ENCODE data around the gene PJVK. TPM values are rescaled to one million over a fixed set of nuclear protein-coding genes. Genes with fewer than 3 reads are reported as not detected.
"Not testable (repeated sequence)": the region's sequence is repeated elsewhere in the genome, so short reads cannot be mapped to it uniquely, and the experiment has no call there.

Gene PJVK
- total and polyA plus RNA-seq, 2 experiments from 2014 or later: 3.9 to 4.6 TPM

DNA sequence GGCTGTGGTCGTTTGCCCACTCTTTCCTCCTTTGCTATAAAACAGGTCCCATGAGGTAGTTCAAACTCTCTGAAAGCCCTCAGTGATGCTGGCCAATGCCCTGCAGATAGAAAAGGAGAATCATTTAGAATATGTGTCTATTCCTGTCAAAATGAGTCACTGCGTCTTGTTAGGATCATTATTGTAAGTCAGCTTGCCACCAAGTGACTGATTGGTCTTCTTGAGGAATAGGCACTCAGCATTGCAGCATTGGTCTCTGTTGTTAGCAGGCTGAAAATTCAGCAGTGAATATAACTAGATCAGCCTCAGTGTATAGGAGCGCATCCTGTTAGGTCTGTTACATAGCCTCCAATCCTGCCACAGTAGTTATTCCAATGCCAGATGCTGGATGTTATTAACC, 29.1 kb upstream of the PJVK start:
- no peaks in the 10 kb centered on the region for H3K9me2 ChIP-seq (replicated peaks; ENCODE audit: insufficient read depth)
- H3K79me2 ChIP-seq: no peaks in the 10 kb centered on the region
- H3K4me1 ChIP-seq (ENCODE audit: insufficient read depth): no peaks in the 10 kb centered on the region
- TF ChIP-seq EZH2 (IDR thresholded peaks at IDR 0.05; ENCODE audit: borderline replicate concordance) (no peak), EZH2phosphoT487 (IDR thresholded peaks at IDR 0.05; ENCODE audit: low read depth, severe bottlenecking, unreplicated experiment) (no peak)
- TF ChIP-seq, protein P1, sequence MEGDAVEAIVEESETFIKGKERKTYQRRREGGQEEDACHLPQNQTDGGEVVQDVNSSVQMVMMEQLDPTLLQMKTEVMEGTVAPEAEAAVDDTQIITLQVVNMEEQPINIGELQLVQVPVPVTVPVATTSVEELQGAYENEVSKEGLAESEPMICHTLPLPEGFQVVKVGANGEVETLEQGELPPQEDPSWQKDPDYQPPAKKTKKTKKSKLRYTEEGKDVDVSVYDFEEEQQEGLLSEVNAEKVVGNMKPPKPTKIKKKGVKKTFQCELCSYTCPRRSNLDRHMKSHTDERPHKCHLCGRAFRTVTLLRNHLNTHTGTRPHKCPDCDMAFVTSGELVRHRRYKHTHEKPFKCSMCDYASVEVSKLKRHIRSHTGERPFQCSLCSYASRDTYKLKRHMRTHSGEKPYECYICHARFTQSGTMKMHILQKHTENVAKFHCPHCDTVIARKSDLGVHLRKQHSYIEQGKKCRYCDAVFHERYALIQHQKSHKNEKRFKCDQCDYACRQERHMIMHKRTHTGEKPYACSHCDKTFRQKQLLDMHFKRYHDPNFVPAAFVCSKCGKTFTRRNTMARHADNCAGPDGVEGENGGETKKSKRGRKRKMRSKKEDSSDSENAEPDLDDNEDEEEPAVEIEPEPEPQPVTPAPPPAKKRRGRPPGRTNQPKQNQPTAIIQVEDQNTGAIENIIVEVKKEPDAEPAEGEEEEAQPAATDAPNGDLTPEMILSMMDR (IDR thresholded peaks at IDR 0.05; ENCODE audit: poor library complexity): no peak
- no peaks in the 10 kb centered on the region for H3K27me3 ChIP-seq
- H3K36me3 ChIP-seq (replicated peaks; ENCODE audit: insufficient read depth, low read depth): no peaks in the 10 kb centered on the region
- no peaks in the 10 kb centered on the region for H3K9me3 ChIP-seq (ENCODE audit: low read depth)
- no peak overlapping the region for H3K4me2 ChIP-seq
- 81% methylated on average over 3 of the region's 3 CpGs for WGBS (ENCODE audit: low lambda C conversion rate, missing lambda C conversion rate)
- H3K4me3 ChIP-seq: no peak overlapping the region
- no peak overlapping the region for H2AFZ ChIP-seq
- H4K20me1 ChIP-seq (ENCODE audit: insufficient read depth, poor library complexity, severe bottlenecking): no peaks in the 10 kb centered on the region
- no peak for DNase-seq (ENCODE audit: low spot score)
- H3K27ac ChIP-seq: no peak overlapping the region

DNA sequence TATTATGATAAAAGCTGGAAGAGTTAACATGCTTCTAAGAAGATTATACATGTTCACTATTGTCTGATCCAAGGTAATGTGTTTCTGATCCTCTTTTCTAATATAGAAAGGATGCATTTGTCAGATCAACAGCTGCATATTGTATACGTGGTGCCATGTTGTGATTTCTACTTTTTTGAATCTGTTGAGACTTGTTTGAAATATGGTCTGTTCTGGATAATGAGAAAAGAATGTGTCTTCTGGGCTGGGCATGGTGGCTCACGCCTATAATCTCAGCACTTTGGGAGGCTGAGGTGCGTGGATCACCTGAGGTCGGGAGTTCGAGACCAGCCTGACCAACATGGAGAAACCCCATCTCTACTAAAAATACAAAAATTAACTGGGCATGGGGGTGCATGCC, 27.4 kb upstream of the PJVK start:
- H3K27ac ChIP-seq; H3K9me2 ChIP-seq (replicated peaks; ENCODE audit: insufficient read depth); H3K36me3 ChIP-seq (replicated peaks; ENCODE audit: insufficient read depth, low read depth); H4K20me1 ChIP-seq (ENCODE audit: insufficient read depth, poor library complexity, severe bottlenecking); H3K4me3 ChIP-seq; H3K9me3 ChIP-seq (ENCODE audit: low read depth); H3K79me2 ChIP-seq; H3K27me3 ChIP-seq; H2AFZ ChIP-seq; H3K4me1 ChIP-seq (ENCODE audit: insufficient read depth); H3K4me2 ChIP-seq; DNase-seq (ENCODE audit: low spot score): not testable (repeated sequence)
- WGBS (ENCODE audit: low lambda C conversion rate, missing lambda C conversion rate): 97% methylated on average over 5 of the region's 5 CpGs

DNA sequence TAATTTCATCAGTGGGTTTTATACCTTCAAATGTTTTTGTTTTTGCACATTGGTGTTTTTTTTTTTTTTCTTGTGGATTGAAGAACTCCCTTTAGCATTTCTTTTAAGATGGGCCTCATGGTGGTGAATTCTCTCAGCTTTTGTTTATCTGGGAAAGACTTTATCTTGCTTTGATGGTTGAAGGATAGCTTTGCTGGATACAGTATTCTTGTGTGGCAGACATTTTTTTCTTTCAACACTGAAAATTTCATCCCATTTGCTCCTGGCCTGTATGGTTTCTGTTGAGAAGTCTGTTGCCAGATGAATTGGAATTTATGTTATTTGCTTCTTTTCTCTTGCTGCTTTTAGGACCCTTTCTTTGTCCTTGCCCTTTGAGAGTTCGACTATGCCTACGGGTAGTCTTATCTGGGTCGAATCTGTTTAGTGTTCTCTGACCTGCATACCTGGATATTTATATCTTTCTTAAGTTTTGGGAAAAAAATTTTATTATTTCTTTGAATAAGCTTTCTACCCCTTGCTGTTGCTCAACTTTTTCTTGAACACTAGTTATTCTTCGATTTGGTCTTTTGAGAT, 25.8 kb upstream of the PJVK start:
- no peak for DNase-seq (ENCODE audit: low spot score)

DNA sequence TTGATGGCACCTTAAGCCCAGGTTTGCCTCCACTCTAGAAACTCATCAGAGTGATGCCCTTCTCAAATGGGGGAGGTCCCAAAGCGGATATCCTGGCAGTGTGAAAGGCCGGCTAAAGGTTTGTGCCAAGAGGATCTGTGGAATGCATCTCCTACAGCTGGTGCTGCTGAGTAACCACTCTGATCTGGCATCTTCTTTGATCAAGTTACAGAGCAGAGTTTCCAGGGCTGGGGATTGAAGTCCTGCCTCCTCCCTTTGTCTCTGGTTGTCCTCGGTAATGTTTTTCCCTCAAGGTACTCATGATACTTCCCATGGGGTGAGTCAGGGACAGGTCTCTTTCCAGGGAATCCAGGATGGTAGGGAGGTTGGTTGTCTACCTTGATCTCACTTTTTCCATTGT, 24.8 kb upstream of the PJVK start:
- H3K4me2 ChIP-seq: no peak overlapping the region
- H3K9me3 ChIP-seq (ENCODE audit: low read depth): no peaks in the 10 kb centered on the region
- no peaks in the 10 kb centered on the region for H3K9me2 ChIP-seq (replicated peaks; ENCODE audit: insufficient read depth)
- no peaks in the 10 kb centered on the region for H3K4me1 ChIP-seq (ENCODE audit: insufficient read depth)
- TF ChIP-seq, protein P1 (IDR thresholded peaks at IDR 0.05; ENCODE audit: poor library complexity): no peak
- no peak for TF ChIP-seq EZH2 (IDR thresholded peaks at IDR 0.05; ENCODE audit: borderline replicate concordance)
- TF ChIP-seq EZH2phosphoT487 (IDR thresholded peaks at IDR 0.05; ENCODE audit: low read depth, severe bottlenecking, unreplicated experiment): no peak
- H4K20me1 ChIP-seq (ENCODE audit: insufficient read depth, poor library complexity, severe bottlenecking): no peaks in the 10 kb centered on the region
- H3K36me3 ChIP-seq (replicated peaks; ENCODE audit: insufficient read depth, low read depth): no peaks in the 10 kb centered on the region
- H2AFZ ChIP-seq: no peak overlapping the region
- DNase-seq (ENCODE audit: low spot score): no peak
- H3K27me3 ChIP-seq: no peaks in the 10 kb centered on the region
- H3K4me3 ChIP-seq: no peak overlapping the region
- 95% methylated on average over 3 of the region's 3 CpGs for WGBS (ENCODE audit: low lambda C conversion rate, missing lambda C conversion rate)
- no peaks in the 10 kb centered on the region for H3K79me2 ChIP-seq
- no peak overlapping the region for H3K27ac ChIP-seq

More for the DNA sequence above, 25.8 kb upstream of the PJVK start:
- Histone ChIP-seq H3K36me3 (replicated peaks; ENCODE audit: insufficient read depth, low read depth) (no peaks in the 10 kb centered on the region), H2AFZ (no peak overlapping the region), H4K20me1 (ENCODE audit: insufficient read depth, poor library complexity, severe bottlenecking) (no peaks in the 10 kb centered on the region), H3K4me1 (ENCODE audit: insufficient read depth) (no peaks in the 10 kb centered on the region), H3K79me2 (no peaks in the 10 kb centered on the region), H3K9me3 (ENCODE audit: low read depth) (no peaks in the 10 kb centered on the region), H3K27ac (no peak overlapping the region), H3K27me3 (no peaks in the 10 kb centered on the region), H3K4me2 (no peak overlapping the region), H3K9me2 (replicated peaks; ENCODE audit: insufficient read depth) (no peaks in the 10 kb centered on the region), H3K4me3 (no peak overlapping the region)
- TF ChIP-seq, protein P1 (IDR thresholded peaks at IDR 0.05; ENCODE audit: poor library complexity): no peak
- no peak for TF ChIP-seq EZH2 (IDR thresholded peaks at IDR 0.05; ENCODE audit: borderline replicate concordance)
- TF ChIP-seq EZH2phosphoT487 (IDR thresholded peaks at IDR 0.05; ENCODE audit: low read depth, severe bottlenecking, unreplicated experiment): no peak
- 96% methylated on average over 4 of the region's 4 CpGs for WGBS (ENCODE audit: low lambda C conversion rate, missing lambda C conversion rate)

All from hepatocyte (in vitro differentiated cells).